HCT116 (cell line): Measurements from ENCODE around the gene KCNQ1OT1.

Experiments used
- EZH2phosphoT487 ChIP-seq: fragments of 200-600 bp; IDR thresholded peaks from 2 replicates; pipeline ENCODE4 v1.6.1; 2018; ENCODE audit warnings: antibody characterized with exemption, borderline replicate concordance
- RAD21 ChIP-seq: IDR thresholded peaks from 2 replicates; pipeline ENCODE4 v1.6.1; 2012; ENCODE audit warnings: low read depth, mild to moderate bottlenecking
- TF ChIP-seq, protein P1 (sequence below), 3 experiments: fragments of 200-600 bp in 1 of 3; sonication (generic) in 1 of 3; IDR thresholded peaks in 2 of 3; conservative IDR thresholded peaks in 1 of 3; 2 replicates each; pipeline ENCODE4 v1.5.1; 2012 to 2017; ENCODE audit warnings: low read depth in 2 of 3, low read length in 2 of 3, antibody characterized with exemption in 1 of 3, borderline replicate concordance in 1 of 3, control low read depth in 1 of 3, mild to moderate bottlenecking in 1 of 3, mixed read lengths in 1 of 3, mixed run types in 1 of 3, moderate library complexity in 1 of 3; ENCODE audit not compliant: insufficient read depth in 1 of 3

DNA sequence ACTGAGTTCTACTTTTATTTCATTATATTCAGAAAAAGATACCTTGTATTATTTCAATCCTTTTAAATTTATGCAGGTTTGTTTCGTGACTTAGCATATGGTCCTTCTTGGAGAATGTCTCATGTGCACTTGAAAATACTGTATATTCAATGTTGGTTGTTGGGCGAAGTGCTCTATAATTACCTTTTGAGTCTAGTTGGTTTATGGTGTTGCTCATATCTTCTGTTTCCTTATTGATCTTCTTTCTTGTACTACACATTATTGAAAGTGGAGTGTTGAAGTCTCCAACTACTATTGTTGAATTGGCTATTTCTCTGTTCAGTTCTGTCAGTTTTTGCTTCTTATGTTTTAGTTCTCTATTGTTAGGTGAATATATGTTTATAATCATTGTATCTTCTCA is 90.4 kb downstream of the KCNQ1OT1 start:
- TF ChIP-seq RAD21: no peak
- TF ChIP-seq, protein P1, sequence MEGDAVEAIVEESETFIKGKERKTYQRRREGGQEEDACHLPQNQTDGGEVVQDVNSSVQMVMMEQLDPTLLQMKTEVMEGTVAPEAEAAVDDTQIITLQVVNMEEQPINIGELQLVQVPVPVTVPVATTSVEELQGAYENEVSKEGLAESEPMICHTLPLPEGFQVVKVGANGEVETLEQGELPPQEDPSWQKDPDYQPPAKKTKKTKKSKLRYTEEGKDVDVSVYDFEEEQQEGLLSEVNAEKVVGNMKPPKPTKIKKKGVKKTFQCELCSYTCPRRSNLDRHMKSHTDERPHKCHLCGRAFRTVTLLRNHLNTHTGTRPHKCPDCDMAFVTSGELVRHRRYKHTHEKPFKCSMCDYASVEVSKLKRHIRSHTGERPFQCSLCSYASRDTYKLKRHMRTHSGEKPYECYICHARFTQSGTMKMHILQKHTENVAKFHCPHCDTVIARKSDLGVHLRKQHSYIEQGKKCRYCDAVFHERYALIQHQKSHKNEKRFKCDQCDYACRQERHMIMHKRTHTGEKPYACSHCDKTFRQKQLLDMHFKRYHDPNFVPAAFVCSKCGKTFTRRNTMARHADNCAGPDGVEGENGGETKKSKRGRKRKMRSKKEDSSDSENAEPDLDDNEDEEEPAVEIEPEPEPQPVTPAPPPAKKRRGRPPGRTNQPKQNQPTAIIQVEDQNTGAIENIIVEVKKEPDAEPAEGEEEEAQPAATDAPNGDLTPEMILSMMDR (IDR thresholded peaks at IDR 0.05 in 2 of 3, conservative IDR thresholded peaks at IDR 0.05 in 1 of 3; ENCODE audit: borderline replicate concordance in 1 of 3, insufficient read depth in 1 of 3, low read depth in 2 of 3, low read length in 2 of 3): no peak
- TF ChIP-seq EZH2phosphoT487: no peak
